HCT116 (cell line): ENCODE results near the gene NNAT. TPM values are rescaled to one million over a fixed set of nuclear protein-coding genes. Genes with fewer than 3 reads are reported as not detected.

Source experiments
- ATAC-seq: fragments of 200-7000 bp; cut with Tn5 transposase; 2 replicates; pipeline ENCODE4 v1.9.1; 2020; ENCODE audit warnings: mild to moderate bottlenecking, moderate library complexity
- BruUV-seq: library from RNA; stranded (reverse); fragments of 400-500 nt; replicated peaks from 2 replicates; lab custom pipeline; 2021; lab: Mats Ljungman, UMichigan
- CTCF ChIA-PET: fragments of 300-600 bp; sonication (Branson Sonifier 250); formaldehyde crosslinking; loops from one replicate; lab custom pipeline; 2021; ENCODE audit warnings: antibody characterized with exemption; lab: Charles Lee
- POLR2A ChIA-PET: fragments of 300-600, 350-600 bp; sonication (Branson Sonifier 250); formaldehyde crosslinking; loops from one replicate; lab custom pipeline; 2021; ENCODE audit warnings: antibody characterized with exemption; lab: Charles Lee
- RAD21 ChIA-PET, 2 experiments: fragments of 300-600 bp; sonication (Branson Sonifier 250); formaldehyde crosslinking; loops; one replicate each; lab custom pipeline; 2023; ENCODE audit warnings: low total read pairs in 2 of 2; ENCODE audit not compliant: uncharacterized antibody in 2 of 2, unreplicated experiment in 2 of 2, low non-redundant PET in 1 of 2; lab: Charles Lee
- DNase-seq: peaks from one replicate; pipeline ENCODE4 v3.0.0-alpha.2; 2010; ENCODE audit warnings: low read depth, low spot score
- H2AFZ ChIP-seq: fragments of 200-600 bp; shearing (Covaris generic), sonication (generic); 2 replicates; pipeline ENCODE4 v1.6.1; 2017; ENCODE audit warnings: low read depth, mixed run types, mixed read lengths, antibody characterized with exemption, low read length; ENCODE audit not compliant: poor library complexity, severe bottlenecking
- H3K27ac ChIP-seq: 2 replicates; pipeline ENCODE4 v1.5.1; 2012; ENCODE audit warnings: low read depth, low read length
- H3K27me3 ChIP-seq: fragments of 200-600 bp; sonication (generic); 2 replicates; pipeline ENCODE4 v1.6.1; 2016; ENCODE audit warnings: mixed run types, low read length, mixed read lengths; ENCODE audit not compliant: insufficient read depth
- H3K36me3 ChIP-seq, 2 experiments: fragments of 200-500 bp in 1 of 2; fragments of 200-600 bp in 1 of 2; sonication (Bioruptor generic) in 1 of 2; sonication (generic) in 1 of 2; 2 replicates each; pipeline versions ENCODE4 v1.5.1 to v1.6.1; 2014 to 2016; ENCODE audit warnings: low read length in 2 of 2, inconsistent platforms in 1 of 2, mixed read lengths in 1 of 2, mixed run types in 1 of 2; ENCODE audit not compliant: insufficient read depth in 2 of 2, control insufficient read depth in 1 of 2
- H3K4me1 ChIP-seq, 2 experiments: fragments of 200-600 bp in 1 of 2; sonication (generic) in 1 of 2; 2 replicates each; pipeline versions ENCODE4 v1.5.1 to v1.6.1; 2012 to 2017; ENCODE audit warnings: low read length in 2 of 2, inconsistent platforms in 1 of 2, mild to moderate bottlenecking in 1 of 2, mixed read lengths in 1 of 2, mixed run types in 1 of 2, moderate library complexity in 1 of 2; ENCODE audit not compliant: insufficient read depth in 2 of 2, control insufficient read depth in 1 of 2
- H3K4me2 ChIP-seq: fragments of 200-600 bp; sonication (generic); 2 replicates; pipeline ENCODE4 v1.6.1; 2017; ENCODE audit warnings: mixed run types, low read length, mixed read lengths
- H3K4me3 ChIP-seq, 2 experiments: fragments of 200-600 bp in 1 of 2; sonication (generic) in 1 of 2; replicated peaks in 1 of 2; 2 replicates each; pipeline ENCODE4 v1.5.1; 2011 to 2016; ENCODE audit warnings: low read length in 2 of 2, control low read depth in 1 of 2, low read depth in 1 of 2, mild to moderate bottlenecking in 1 of 2, mixed read lengths in 1 of 2, mixed run types in 1 of 2
- H3K79me2 ChIP-seq: fragments of 200-600 bp; sonication (generic); 2 replicates; pipeline ENCODE4 v1.6.1; 2017; ENCODE audit warnings: mild to moderate bottlenecking, mixed run types, low read length, moderate library complexity, mixed read lengths; ENCODE audit not compliant: insufficient read depth
- H3K9ac ChIP-seq: fragments of 200-600 bp; sonication (generic); 2 replicates; pipeline ENCODE4 v1.6.1; 2016; ENCODE audit warnings: low read length, mixed read lengths
- H3K9me2 ChIP-seq: fragments of 200-600 bp; sonication (generic), shearing (Covaris generic); 2 replicates; pipeline ENCODE4 v1.6.1; 2017; ENCODE audit warnings: mixed run types, mild to moderate bottlenecking, moderate library complexity; ENCODE audit not compliant: insufficient read depth
- H3K9me3 ChIP-seq, 2 experiments: fragments of 200-500 bp in 1 of 2; fragments of 200-600 bp in 1 of 2; sonication (Bioruptor generic) in 1 of 2; sonication (generic) in 1 of 2; 2 replicates each; pipeline ENCODE4 v1.6.1; 2014 to 2017; ENCODE audit warnings: low read length in 2 of 2, mixed read lengths in 2 of 2, inconsistent platforms in 1 of 2, low read depth in 1 of 2, mild to moderate bottlenecking in 1 of 2, mixed run types in 1 of 2, moderate library complexity in 1 of 2; ENCODE audit not compliant: control insufficient read depth in 1 of 2, insufficient read depth in 1 of 2
- H4K20me1 ChIP-seq: fragments of 200-600 bp; sonication (generic), shearing (Covaris generic); 2 replicates; pipeline ENCODE4 v1.6.1; 2017; ENCODE audit warnings: mixed run types, mild to moderate bottlenecking, moderate library complexity; ENCODE audit not compliant: insufficient read depth
- CBX3 ChIP-seq: IDR thresholded peaks from 2 replicates; pipeline ENCODE4 v1.6.1; 2012; ENCODE audit warnings: low read depth
- CEBPB ChIP-seq: IDR thresholded peaks from 2 replicates; pipeline ENCODE4 v1.6.1; 2012; ENCODE audit warnings: low read depth
- ELF1 ChIP-seq: IDR thresholded peaks from 2 replicates; pipeline ENCODE4 v1.6.1; 2012; ENCODE audit warnings: low read depth, borderline replicate concordance
- EZH2 ChIP-seq: fragments of 200-600 bp; sonication (generic); IDR thresholded peaks from 2 replicates; pipeline ENCODE4 v1.6.1; 2017; ENCODE audit warnings: antibody characterized with exemption, mixed run types
- FOSL1 ChIP-seq: IDR thresholded peaks from 2 replicates; pipeline ENCODE4 v1.6.1; 2012; ENCODE audit warnings: low read depth
- JUND ChIP-seq: IDR thresholded peaks from 2 replicates; pipeline ENCODE4 v1.6.1; 2012
- POLR2AphosphoS5 ChIP-seq: IDR thresholded peaks from 2 replicates; pipeline ENCODE4 v1.6.1; 2011; ENCODE audit warnings: mild to moderate bottlenecking, low read depth, low read length, moderate library complexity
- RAD21 ChIP-seq: IDR thresholded peaks from 2 replicates; pipeline ENCODE4 v1.6.1; 2012; ENCODE audit warnings: low read depth, mild to moderate bottlenecking
- SP1 ChIP-seq: IDR thresholded peaks from 2 replicates; pipeline ENCODE4 v1.6.1; 2012; ENCODE audit warnings: low read depth
- TCF7L2 ChIP-seq: IDR thresholded peaks from 2 replicates; pipeline ENCODE4 v1.7.0; 2011; ENCODE audit warnings: borderline replicate concordance, inconsistent platforms; ENCODE audit not compliant: insufficient read depth, insufficient read length; ENCODE audit errors: extremely low read depth
- YY1 ChIP-seq: IDR thresholded peaks from 2 replicates; pipeline ENCODE4 v1.6.1; 2011; ENCODE audit warnings: low read length, low read depth, moderate library complexity, mild to moderate bottlenecking; ENCODE audit not compliant: insufficient replicate concordance; ENCODE audit errors: extremely low read depth
- ZFX ChIP-seq: fragments of 450-650 bp; IDR thresholded peaks from 2 replicates; pipeline ENCODE4 v1.6.1; 2017
- ZNF274 ChIP-seq: fragments of 200-500 bp; sonication (Bioruptor generic); IDR thresholded peaks from 2 replicates; pipeline ENCODE4 v1.6.1; 2014; ENCODE audit warnings: mild to moderate bottlenecking, low read depth, low read length, inconsistent platforms
- intact Hi-C: fragments of 100-400 bp; cut with micrococcal nuclease; formaldehyde crosslinking; loops from 2 replicates; pipeline ENCODE4 v1.10.0; 2022
- total RNA-seq: library from RNA; stranded (reverse); gene quantifications from one replicate; pipeline ENCODE4 v1.2.1, GENCODE V29; 2021; ENCODE audit not compliant: unreplicated experiment
- TF ChIP-seq, protein P1 (sequence below): IDR thresholded peaks from 2 replicates; pipeline ENCODE4 v1.6.1; 2012
- TF ChIP-seq, protein P2 (sequence below): IDR thresholded peaks from 2 replicates; pipeline ENCODE4 v1.6.1; 2011; ENCODE audit warnings: mild to moderate bottlenecking, low read length, moderate library complexity; ENCODE audit not compliant: insufficient replicate concordance; ENCODE audit errors: extremely low read depth

The NNAT gene
- total RNA-seq, 1 experiment from 2014 or later, result not detected

- intact Hi-C loops, result no loop called here
- no peak overlapping the region for H3K4me3 ChIP-seq
- no TSS peak for BruUV-seq
- ChIA-PET POLR2A (no interaction called here), RAD21 (no interaction called here), CTCF (no interaction called here)
- no peak overlapping the region for H3K9ac ChIP-seq
- H3K9me3 ChIP-seq, result no peaks in the 10 kb centered on the region
- no peaks in the 10 kb centered on the region; a peak in 2 of 4 replicates for H3K36me3 ChIP-seq
- H2AFZ ChIP-seq, result no peak overlapping the region
- H3K4me1 ChIP-seq, result peaks cover 24 to 38% of the 10 kb centered on the region in 2 experiments
- H3K27me3 ChIP-seq, result no peaks in the 10 kb centered on the region
- H3K79me2 ChIP-seq, result peaks cover 84% of the 10 kb centered on the region
- H3K27ac ChIP-seq, result no peak overlapping the region
- H3K4me2 ChIP-seq, result no peak overlapping the region
- no peak for DNase-seq
- no peaks in the 10 kb centered on the region for H4K20me1 ChIP-seq
- TF ChIP-seq RAD21 (no peak), EZH2 (no peak), FOSL1 (no peak), ELF1 (no peak), JUND (no peak), ZNF274 (no peak), TCF7L2 (no peak), CEBPB (no peak), POLR2AphosphoS5 (no peak), SP1 (no peak), ZFX (no peak), CBX3 (no peak), YY1 (no peak)
- TF ChIP-seq, protein P1, sequence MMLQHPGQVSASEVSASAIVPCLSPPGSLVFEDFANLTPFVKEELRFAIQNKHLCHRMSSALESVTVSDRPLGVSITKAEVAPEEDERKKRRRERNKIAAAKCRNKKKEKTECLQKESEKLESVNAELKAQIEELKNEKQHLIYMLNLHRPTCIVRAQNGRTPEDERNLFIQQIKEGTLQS, result no peak
- TF ChIP-seq, protein P2, sequence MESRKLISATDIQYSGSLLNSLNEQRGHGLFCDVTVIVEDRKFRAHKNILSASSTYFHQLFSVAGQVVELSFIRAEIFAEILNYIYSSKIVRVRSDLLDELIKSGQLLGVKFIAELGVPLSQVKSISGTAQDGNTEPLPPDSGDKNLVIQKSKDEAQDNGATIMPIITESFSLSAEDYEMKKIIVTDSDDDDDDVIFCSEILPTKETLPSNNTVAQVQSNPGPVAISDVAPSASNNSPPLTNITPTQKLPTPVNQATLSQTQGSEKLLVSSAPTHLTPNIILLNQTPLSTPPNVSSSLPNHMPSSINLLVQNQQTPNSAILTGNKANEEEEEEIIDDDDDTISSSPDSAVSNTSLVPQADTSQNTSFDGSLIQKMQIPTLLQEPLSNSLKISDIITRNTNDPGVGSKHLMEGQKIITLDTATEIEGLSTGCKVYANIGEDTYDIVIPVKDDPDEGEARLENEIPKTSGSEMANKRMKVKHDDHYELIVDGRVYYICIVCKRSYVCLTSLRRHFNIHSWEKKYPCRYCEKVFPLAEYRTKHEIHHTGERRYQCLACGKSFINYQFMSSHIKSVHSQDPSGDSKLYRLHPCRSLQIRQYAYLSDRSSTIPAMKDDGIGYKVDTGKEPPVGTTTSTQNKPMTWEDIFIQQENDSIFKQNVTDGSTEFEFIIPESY, result no peak
- ATAC-seq, result no peak
- no peaks in the 10 kb centered on the region for H3K9me2 ChIP-seq
Observed at GRCh38 chr20:37523012-37523391, 2.0 kb downstream of the NNAT start.
